ENCODE measurements around the gene LIN28A.

LIN28A gene

DNA sequence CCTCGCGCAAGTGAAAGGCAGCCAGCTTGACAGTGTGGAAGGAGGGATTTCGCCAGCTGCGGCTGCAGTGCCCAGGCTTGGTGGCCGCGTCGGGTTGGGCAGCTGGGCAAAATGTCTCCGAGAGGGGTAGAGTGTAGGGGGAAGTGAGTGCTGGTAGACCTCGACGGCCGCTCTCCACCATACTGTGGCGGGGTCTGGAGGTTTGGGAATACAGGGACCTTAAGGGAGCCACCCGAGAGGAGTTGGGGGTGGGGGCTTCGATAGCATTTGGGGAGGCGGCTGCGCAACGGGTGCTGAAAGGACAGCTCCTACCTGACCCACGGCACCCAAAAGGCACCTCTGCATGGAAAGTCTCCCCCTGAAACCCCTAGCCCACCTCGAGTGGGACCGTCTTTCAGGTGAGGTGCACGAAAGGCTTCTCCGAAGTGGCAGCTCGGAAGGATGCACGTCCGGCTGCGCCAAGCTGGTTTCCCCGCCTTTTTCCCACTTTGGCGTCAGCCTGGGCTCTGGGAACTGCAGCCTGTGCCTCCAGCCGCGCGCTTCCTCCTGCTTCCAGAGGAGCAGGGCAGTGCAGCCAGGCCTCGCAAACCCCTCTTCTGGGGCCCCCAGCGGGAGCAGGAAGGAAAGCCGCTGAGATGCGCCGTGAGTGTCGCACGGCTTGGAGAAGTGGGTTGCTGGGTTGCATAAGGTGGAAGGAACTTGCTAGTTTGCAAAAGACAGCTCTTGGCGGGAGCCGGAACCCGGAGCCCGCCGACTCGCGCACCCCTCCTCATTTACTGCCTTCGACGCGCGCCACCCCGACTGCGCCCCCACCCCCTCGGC, 61.1 kb downstream of the LIN28A start (continued):
- TF ChIP-seq ZBTB7A (tag by site-specific recombination; IDR thresholded peaks at IDR 0.05; ENCODE audit: low read depth) (0 out of 2 replicates have a peak, but pooled peaks have one; percentile 44), GLIS1 (tag by site-specific recombination; IDR thresholded peaks at IDR 0.05) (no peak), PRDM4 (tag by site-specific recombination; IDR thresholded peaks at IDR 0.05) (no peak), ZNF548 (tag by site-specific recombination; IDR thresholded peaks at IDR 0.05) (no peak), ZNF416 (tag by site-specific recombination; IDR thresholded peaks at IDR 0.05) (no peak), ZIC2 (tag by site-specific recombination; IDR thresholded peaks at IDR 0.05) (peak; percentile 82), ZNF266 (tag by site-specific recombination; IDR thresholded peaks at IDR 0.05; ENCODE audit: low read depth) (no peak), KLF9 (tag by site-specific recombination; IDR thresholded peaks at IDR 0.05; ENCODE audit: low read depth) (peak; percentile 30; the same call in 1 of the 2 replicates), ZNF677 (tag by site-specific recombination; IDR thresholded peaks at IDR 0.05) (no peak), SP3 (tag by site-specific recombination; IDR thresholded peaks at IDR 0.05) (0 out of 2 replicates have a peak, but pooled peaks have one; percentile 20), YY1 (tag by site-specific recombination; IDR thresholded peaks at IDR 0.05) (no peak), ZNF174 (tag by site-specific recombination; IDR thresholded peaks at IDR 0.05) (no peak), GLIS2 (tag by site-specific recombination; IDR thresholded peaks at IDR 0.05) (peak; percentile 90), ZNF521 (tag by site-specific recombination; IDR thresholded peaks at IDR 0.05) (no peak), ZBTB48 (tag by site-specific recombination; IDR thresholded peaks at IDR 0.05) (peak; percentile 74), ZNF843 (tag by site-specific recombination; IDR thresholded peaks at IDR 0.05) (no peak), ZSCAN4 (tag by site-specific recombination; IDR thresholded peaks at IDR 0.05) (no peak)
- TF ChIP-seq, protein P1, sequence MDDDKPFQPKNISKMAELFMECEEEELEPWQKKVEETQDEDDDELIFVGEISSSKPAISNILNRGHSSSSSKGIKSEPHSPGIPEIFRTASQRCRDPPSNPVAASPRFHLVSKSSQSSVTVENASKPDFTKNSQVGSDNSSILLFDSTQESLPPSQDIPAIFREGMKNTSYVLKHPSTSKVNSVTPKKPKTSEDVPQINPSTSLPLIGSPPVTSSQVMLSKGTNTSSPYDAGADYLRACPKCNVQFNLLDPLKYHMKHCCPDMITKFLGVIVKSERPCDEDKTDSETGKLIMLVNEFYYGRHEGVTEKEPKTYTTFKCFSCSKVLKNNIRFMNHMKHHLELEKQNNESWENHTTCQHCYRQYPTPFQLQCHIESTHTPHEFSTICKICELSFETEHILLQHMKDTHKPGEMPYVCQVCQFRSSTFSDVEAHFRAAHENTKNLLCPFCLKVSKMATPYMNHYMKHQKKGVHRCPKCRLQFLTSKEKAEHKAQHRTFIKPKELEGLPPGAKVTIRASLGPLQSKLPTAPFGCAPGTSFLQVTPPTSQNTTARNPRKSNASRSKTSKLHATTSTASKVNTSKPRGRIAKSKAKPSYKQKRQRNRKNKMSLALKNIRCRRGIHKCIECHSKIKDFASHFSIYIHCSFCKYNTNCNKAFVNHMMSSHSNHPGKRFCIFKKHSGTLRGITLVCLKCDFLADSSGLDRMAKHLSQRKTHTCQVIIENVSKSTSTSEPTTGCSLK (tag by site-specific recombination; IDR thresholded peaks at IDR 0.05) = no peak
- TF ChIP-seq, protein P2, sequence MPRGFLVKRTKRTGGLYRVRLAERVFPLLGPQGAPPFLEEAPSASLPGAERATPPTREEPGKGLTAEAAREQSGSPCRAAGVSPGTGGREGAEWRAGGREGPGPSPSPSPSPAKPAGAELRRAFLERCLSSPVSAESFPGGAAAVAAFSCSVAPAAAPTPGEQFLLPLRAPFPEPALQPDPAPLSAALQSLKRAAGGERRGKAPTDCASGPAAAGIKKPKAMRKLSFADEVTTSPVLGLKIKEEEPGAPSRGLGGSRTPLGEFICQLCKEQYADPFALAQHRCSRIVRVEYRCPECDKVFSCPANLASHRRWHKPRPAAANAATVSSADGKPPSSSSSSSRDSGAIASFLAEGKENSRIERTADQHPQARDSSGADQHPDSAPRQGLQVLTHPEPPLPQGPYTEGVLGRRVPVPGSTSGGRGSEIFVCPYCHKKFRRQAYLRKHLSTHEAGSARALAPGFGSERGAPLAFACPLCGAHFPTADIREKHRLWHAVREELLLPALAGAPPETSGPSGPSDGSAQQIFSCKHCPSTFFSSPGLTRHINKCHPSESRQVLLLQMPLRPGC (tag by site-specific recombination; IDR thresholded peaks at IDR 0.05) = no peak
- TF ChIP-seq, protein P3, sequence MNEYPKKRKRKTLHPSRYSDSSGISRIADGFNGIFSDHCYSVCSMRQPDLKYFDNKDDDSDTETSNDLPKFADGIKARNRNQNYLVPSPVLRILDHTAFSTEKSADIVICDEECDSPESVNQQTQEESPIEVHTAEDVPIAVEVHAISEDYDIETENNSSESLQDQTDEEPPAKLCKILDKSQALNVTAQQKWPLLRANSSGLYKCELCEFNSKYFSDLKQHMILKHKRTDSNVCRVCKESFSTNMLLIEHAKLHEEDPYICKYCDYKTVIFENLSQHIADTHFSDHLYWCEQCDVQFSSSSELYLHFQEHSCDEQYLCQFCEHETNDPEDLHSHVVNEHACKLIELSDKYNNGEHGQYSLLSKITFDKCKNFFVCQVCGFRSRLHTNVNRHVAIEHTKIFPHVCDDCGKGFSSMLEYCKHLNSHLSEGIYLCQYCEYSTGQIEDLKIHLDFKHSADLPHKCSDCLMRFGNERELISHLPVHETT (tag by site-specific recombination; IDR thresholded peaks at IDR 0.05) = 0 out of 2 replicates have a peak, but pooled peaks have one; percentile 8
- TF ChIP-seq, protein P4, sequence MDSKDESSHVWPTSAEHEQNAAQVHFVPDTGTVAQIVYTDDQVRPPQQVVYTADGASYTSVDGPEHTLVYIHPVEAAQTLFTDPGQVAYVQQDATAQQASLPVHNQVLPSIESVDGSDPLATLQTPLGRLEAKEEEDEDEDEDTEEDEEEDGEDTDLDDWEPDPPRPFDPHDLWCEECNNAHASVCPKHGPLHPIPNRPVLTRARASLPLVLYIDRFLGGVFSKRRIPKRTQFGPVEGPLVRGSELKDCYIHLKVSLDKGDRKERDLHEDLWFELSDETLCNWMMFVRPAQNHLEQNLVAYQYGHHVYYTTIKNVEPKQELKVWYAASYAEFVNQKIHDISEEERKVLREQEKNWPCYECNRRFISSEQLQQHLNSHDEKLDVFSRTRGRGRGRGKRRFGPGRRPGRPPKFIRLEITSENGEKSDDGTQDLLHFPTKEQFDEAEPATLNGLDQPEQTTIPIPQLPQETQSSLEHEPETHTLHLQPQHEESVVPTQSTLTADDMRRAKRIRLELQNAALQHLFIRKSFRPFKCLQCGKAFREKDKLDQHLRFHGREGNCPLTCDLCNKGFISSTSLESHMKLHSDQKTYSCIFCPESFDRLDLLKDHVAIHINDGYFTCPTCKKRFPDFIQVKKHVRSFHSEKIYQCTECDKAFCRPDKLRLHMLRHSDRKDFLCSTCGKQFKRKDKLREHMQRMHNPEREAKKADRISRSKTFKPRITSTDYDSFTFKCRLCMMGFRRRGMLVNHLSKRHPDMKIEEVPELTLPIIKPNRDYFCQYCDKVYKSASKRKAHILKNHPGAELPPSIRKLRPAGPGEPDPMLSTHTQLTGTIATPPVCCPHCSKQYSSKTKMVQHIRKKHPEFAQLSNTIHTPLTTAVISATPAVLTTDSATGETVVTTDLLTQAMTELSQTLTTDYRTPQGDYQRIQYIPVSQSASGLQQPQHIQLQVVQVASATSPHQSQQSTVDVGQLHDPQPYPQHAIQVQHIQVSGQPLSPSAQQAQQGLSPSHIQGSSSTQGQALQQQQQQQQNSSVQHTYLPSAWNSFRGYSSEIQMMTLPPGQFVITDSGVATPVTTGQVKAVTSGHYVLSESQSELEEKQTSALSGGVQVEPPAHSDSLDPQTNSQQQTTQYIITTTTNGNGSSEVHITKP (tag by site-specific recombination; IDR thresholded peaks at IDR 0.05) = peak; percentile 80
- TF ChIP-seq, protein P5, sequence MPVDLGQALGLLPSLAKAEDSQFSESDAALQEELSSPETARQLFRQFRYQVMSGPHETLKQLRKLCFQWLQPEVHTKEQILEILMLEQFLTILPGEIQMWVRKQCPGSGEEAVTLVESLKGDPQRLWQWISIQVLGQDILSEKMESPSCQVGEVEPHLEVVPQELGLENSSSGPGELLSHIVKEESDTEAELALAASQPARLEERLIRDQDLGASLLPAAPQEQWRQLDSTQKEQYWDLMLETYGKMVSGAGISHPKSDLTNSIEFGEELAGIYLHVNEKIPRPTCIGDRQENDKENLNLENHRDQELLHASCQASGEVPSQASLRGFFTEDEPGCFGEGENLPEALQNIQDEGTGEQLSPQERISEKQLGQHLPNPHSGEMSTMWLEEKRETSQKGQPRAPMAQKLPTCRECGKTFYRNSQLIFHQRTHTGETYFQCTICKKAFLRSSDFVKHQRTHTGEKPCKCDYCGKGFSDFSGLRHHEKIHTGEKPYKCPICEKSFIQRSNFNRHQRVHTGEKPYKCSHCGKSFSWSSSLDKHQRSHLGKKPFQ (tag by site-specific recombination; IDR thresholded peaks at IDR 0.05) = no peak

Data from HEK293 (cell line).